ENCODE results near the gene NLRC5.
"Not testable (repeated sequence)": the region's sequence is repeated elsewhere in the genome, so short reads cannot be mapped to it uniquely, and the experiment has no call there.

The NLRC5 gene

GRCh38 chr16:56984639-56985038 is 4.7 kb upstream of the NLRC5 start:
- FAIRE-seq: no peak

GRCh38 chr16:56985288-56985961 is 3.9 kb upstream of the NLRC5 start:
- FAIRE-seq: no peak

DNA sequence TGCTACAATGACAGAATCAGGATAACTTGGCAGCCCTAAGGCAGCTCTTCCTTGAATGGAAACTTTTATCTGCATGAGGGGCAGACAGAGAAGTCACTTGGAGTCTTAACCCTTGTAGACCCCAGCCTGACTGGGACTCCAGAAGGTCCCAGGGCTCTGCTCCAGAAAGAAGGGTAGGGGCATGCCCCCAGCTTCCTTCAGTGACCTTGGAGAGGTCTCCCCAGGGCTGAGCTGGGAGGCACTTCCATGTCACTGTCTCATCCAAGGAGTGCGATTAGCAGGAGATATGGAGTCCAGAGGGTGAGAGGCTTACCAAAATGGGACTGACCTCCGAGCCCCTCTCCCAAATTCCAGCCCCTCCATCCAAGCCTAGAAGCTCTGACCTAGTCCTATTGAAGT is 3.4 kb upstream of the NLRC5 start:
- FAIRE-seq: no peak

GRCh38 chr16:56986361-56986760 is 3.0 kb upstream of the NLRC5 start:
- no peak for FAIRE-seq

GRCh38 chr16:56986908-56987307 is 2.4 kb upstream of the NLRC5 start:
- not testable (repeated sequence) for FAIRE-seq

- FAIRE-seq: no peak
These were observed 1.7 kb upstream of the NLRC5 start for GRCh38 chr16:56987692-56988091.

DNA sequence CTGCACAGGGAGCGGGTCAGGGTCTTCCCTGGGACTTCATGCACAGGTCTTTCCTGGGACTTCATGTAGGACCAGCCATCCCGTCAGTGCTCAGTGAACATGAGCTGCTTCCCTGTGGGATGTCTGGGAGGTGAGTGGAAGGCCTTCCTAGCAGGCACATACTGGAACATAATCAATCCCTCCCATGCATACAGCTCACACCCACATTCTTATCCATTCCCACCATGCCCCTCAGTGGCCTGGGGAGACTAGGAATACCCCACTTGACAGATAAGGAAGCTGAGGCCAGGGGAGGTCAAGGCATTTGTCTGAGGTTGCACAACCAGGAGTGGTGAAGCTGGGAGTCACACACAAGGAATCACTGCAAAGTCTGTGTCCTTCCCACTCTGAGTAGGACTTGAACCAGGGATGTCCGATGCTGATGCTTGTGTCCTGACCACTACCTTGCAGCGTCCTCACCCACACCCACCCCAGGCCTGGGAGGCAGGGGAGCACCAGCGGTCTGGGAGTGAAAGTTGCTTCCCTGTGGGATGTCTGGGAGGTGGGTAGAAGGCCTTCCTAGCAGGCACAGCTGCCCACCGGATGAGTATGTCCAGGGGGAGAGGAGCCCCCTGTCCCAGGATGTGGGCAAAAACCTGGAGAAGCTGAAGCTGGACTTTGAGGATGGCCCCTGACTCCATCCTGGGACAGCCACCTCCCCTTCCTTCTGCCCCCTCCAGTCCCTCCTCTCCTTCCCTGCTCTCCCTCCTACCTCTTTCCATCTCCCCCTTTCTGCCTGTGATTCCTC is 1.0 kb upstream of the NLRC5 start:
- no peak for FAIRE-seq

DNA sequence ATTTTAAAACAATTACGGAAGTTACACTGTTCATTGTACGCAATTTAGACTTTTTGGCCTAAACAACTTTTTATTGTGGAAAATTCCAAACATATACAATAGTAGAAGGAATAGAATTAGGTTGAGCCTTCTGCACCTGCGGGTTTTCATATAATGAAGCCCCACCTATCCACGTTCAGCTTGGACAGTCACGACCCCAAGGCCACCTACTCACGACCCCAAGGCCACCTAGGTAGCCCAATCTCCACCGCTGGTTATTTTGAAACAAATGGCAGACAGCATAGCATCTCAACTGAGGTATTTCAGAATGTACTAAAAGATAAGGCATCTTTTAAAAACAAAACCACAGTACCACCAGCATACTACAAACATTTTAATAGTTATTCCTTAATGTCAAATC is 631 bp downstream of the NLRC5 start:
- FAIRE-seq: no peak

- no peak for FAIRE-seq
These were observed 1.3 kb downstream of the NLRC5 start for GRCh38 chr16:56990407-56991286.

DNA sequence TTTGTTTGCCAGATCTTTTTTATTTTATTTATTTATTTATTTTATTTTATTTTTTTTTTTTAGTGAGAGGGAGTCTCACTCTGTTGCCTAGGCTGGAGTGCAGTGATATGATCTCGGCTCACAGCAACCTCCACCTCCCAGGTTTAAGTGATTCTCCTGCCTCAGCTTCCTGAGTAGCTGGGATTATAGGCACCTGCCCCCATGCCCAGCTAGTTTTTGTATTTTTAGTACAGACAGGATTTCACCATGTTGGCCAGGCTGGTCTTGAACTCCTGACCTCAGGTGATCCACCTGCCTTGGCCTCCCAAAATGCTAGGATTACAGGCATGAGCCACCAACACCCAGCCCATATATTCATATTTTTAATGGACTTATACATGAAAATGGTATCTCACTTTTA is 3.1 kb downstream of the NLRC5 start:
- FAIRE-seq: not testable (repeated sequence)

DNA sequence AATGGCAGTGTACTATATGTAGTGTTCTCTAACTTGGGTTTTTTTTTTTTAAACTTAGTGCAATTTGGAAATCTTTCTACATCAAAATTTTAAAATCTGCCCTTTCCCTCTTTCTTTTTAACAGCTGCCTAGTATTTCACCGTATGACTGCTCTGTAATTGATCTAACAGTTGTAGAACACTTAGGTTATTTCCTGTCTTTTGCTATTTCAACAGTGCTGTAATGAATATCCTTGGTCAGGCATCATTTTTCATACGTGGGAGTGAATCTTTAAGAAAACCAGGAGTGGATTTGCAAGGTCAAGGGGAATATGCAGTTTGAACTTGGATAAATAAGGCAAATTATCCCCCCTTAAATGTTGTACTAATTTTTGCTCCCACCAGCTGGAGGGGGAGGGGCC is 3.8 kb downstream of the NLRC5 start:
- FAIRE-seq: no peak

- no peak for FAIRE-seq
These were observed 5.0 kb downstream of the NLRC5 start for GRCh38 chr16:56994311-56994710.

DNA sequence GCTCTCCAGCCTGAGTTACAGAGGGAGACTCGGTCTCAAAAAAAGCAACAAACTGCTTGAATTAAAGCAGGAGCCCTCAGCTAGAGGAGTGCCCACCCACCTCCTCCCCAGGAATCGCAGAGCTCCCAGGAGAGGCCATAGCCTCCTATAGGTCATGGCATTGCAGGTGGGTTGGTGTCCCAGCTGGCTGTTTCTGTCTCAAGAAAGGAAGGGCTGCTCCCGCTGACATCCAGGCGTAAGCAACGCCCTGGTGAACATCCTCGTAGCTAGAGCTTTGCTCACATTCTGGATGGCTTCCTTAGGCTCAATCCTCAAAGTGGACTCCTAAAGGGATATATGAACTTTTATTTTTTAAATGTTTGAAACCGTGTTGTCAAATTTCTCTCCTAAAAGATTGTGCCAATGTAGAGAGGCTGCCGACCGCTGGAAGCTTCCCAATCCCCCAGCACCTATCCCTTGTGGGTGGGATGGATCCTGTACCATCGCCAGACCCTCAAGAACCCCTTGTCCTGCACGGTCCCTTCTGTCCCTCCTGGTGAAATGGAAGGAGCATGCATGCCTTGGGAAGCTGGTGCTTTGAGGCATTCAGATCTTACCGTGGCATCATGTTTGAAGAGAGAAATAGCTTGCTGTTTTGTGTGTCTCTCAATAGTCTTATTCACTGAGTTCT is 5.9 kb downstream of the NLRC5 start:
- no peak for FAIRE-seq

DNA sequence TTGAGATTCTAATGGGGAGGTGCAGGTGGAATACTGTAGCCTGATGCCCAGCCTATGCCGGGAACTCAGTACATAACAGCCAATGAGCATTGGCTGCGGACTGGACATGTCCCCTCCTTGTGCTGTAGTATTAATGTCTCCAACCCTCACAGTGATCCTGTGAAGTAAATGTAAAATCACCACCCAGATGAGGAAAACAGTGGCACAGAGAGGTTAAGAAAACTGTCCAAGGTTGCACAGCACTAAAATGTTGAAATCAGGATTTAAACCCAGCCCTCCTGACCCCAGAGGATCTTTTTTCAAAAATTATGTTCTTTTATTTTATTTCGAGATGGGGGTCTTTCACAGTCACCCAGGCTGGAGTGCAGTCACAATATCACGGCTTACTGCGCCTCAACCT is 7.9 kb downstream of the NLRC5 start:
- no peak for FAIRE-seq

DNA sequence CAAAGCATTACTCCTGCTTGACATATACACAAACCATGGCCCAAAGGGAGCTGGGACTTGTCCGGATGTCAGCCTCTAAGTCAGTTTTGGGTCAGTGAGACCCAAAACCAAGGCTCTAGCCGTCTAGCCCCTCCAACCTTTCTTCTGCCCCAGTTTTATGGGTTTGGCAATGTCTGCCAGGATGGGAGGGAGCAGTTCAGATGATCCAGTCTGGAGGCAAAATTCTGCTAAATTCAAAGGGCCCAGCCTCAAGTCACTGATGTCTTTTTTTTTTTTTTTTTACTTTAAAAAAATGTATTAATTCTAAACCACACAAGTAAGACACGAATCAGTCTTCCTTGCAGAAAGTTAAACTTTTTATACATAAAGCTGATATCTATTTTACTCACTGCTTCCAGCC is 8.6 kb downstream of the NLRC5 start:
- FAIRE-seq: no peak

DNA sequence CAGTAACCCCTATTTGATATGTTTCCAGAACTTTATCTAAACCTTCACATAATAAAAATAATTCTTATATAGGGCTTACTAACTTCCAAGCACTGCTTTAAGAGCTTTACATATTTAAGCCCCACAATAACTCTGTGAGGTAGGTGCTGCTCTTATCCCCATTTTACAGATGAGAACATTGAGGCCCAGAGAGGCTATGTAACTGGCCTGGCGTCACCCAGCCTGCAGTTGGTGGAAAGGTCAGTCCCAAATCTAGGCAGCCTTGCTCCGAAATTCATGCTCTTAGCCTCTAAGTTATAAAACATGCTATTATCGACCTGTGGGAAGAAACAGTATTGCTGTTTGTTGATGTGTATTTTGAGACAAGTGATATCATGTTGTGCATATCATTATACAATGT is 9.0 kb downstream of the NLRC5 start:
- no peak for FAIRE-seq

GRCh38 chr16:56998861-56999260 is 9.5 kb downstream of the NLRC5 start:
- FAIRE-seq: no peak

- FAIRE-seq: no peak
These were observed 10.3 kb downstream of the NLRC5 start for GRCh38 chr16:56999409-57000270.

GRCh38 chr16:57000271-57001025 is 11.1 kb downstream of the NLRC5 start:
- no peak for FAIRE-seq

DNA sequence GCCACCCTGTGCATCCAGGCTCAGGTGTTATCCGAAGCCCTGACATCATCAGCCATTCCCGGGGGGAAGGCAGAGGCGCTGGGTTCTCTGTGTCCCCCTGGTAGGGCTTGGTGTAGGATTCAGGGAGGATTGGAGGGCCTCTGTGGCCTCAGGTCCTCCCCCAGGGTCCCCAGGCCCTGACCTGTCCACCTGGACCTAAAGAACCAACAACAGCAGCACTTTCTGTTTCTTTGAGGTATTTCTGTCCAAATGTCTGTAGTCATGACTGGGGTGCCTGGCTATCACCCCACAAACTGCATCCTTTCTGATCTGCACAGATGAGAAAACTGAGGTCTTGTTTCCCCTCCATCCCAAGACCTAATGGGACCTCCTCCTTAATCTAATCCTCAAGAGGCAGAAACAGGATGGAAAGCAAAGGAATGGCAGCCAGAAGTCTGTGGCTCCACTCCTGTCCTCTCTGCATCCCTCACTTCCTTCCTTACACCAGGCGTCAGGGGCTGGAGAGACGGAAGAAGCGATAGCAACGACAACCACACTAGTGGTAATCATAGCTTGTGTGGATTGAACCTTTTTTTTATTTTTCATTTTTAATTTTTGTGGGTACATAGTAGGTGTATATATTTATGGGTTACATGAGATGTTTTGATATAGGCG is 11.8 kb downstream of the NLRC5 start:
- no peak for FAIRE-seq

All from islet of Langerhans (tissue), 1 donor.